ENCODE results near the gene TRMT10A.

Gene TRMT10A, protein sequence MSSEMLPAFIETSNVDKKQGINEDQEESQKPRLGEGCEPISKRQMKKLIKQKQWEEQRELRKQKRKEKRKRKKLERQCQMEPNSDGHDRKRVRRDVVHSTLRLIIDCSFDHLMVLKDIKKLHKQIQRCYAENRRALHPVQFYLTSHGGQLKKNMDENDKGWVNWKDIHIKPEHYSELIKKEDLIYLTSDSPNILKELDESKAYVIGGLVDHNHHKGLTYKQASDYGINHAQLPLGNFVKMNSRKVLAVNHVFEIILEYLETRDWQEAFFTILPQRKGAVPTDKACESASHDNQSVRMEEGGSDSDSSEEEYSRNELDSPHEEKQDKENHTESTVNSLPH

GRCh38 chr4:99563310-99564186, at the start of gene TRMT10A:
TRMT10A (minus strand) TSS chr4:99564039; CDS start chr4:99559338, 4,701 bp downstream.
- peak; percentile 95 to 96 for DNase-seq

DNA sequence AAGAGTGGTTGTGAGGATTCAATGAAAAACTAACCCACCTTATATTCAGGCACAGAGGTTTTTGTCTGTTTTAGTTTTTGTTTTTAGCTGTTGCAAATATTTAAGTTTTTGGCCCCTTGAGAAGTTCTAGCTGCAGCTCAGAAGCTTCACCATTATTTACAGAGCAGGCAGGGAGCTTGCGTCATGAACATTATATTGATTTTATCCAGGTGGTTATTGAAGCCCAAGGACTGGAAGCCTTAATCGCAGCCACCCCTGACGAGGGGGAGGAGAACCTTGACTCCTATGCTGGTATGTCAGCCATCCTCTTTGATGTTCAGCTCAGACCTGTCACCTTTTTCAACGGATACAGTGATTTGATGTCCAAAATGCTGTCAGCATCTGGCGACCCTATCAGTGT, 48.9 kb upstream of the TRMT10A start:
- no peak for DNase-seq

DNA sequence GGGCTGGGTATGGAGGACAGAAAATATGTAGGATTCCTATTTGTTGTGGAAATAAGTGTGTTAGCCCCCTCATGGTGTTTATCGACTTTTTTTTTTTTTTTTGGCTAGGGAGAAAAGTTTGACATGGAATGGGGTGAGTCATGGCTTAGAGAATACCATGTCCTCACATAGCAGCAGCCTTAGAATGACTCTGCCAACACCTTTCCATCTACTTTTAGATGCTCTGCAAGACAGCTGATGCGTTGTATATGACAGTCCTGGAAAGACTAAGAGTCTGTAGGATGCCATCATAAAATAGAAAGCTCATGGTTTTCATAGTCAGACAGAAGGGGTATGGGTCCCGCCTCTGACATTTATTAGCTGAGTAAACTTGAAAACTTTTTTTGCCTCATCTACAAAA, 48.4 kb upstream of the TRMT10A start:
- DNase-seq: no peak

GRCh38 chr4:99610605-99611175, 46.9 kb upstream of the TRMT10A start:
- no peak for DNase-seq

GRCh38 chr4:99608417-99608816, 44.6 kb upstream of the TRMT10A start:
- DNase-seq: no peak

DNA sequence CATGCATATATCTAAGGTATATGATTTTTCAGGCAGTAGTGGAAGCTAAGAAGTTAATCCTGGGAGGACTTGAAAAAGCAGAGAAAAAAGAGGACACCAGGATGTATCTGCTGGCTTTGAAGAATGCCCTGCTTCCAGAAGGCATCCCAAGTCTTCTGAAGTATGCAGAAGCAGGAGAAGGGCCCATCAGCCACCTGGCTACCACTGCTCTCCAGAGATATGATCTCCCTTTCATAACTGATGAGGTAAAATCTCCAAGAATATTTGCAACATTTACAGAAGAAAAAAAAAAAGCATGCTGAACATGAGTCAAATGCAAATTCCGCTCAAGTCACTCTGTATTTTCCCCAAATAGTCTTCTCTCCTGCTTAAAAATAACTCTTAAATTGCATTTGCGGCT, 42.9 kb upstream of the TRMT10A start:
- DNase-seq: no peak

GRCh38 chr4:99594818-99595217, 31.0 kb upstream of the TRMT10A start:
- DNase-seq: no peak

DNA sequence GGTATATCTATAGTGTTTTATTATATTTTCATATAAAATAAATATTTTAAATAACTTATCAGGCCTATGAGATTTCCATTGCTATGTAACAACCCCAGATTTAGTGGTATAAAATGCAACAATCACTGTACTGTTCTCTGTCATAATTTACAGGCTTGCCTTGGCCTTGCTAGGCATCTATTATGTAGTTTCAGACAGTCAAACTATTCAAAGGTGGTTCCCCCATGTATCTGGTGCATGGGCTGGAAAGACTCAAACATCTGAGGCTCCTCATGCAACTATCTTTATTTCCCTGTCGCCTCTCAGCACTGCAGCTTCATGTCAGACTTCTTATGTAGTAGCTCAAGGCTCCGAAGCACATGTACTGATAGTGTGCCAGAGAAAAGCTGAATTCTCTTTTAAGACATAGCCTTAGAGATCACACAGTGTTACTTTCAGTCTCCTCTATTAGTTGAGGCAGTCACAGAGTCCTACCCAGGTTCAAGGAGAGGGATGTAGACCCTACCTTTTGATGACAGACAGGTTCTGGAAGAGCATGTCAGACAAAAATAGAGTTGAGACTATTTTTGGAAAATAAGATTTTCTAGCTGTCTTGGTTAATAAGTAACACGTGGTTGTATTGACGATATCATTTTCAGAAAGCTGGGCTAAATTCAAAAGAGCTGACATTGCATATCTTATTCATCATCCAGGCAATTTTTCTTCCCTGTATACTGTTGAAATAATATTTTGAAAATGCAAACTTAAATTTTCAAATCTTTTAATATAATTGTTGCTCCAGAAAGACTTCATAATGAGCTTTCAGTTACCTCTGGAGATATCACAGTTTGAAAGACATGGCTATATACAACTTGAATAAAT, 30.2 kb upstream of the TRMT10A start:
- no peak for DNase-seq

DNA sequence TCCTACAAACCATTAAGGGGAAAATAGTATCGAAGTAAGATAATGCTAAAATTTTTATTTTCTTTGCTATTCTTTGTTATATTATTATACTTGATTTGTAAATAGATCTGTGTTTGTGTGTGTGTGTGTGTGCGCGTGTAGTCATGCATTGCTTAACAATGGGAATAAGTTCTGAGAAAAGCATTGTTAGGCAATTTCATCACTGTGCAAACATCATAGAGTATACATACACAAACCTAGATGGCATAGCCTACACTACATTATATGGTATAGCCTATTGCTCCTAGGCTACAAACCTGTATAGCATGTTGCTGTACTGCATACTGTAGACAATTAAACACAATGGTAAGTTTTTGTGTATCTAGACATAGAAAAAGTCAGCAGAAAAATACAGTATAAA, 27.9 kb upstream of the TRMT10A start:
- no peak for DNase-seq

DNA sequence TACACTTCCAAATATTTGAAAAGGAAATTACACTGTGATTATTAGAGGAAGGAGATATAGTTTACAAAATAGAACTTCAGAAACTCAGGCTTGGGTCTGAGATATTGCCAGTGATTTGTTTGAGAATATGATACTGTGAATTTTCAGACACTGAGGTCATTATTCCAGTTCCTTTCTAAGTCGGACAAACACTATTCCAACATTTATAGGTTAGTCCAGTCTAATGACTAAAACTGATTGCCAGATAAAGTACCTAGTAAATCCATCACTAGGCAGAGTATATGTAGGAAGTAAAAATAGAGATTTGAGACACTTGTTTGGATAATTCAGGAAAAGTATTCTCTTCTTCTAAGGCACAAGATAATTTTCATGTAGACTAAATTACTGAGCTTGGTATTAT, 24.0 kb upstream of the TRMT10A start:
- no peak for DNase-seq

GRCh38 chr4:99587309-99587708, 23.5 kb upstream of the TRMT10A start:
- DNase-seq: no peak

DNA sequence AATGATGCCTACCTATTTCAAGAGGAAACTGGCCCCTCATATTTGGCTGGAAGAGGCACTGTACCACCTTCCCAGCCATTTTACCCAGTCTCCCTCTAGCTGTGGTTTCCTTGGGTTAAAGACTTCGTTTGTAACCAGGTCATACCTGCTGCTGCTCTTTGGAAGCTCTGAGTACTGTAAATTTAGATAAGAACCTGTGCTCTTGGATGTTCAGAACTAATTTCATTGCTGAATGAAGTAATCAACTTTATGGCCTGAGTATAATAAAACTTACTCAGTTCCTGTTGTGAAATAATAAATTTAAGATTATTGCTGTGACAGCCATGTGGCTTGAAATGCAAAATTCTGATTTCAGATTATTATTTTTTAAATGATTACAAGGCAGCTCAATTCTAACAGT, 23.0 kb upstream of the TRMT10A start:
- no peak for DNase-seq

DNA sequence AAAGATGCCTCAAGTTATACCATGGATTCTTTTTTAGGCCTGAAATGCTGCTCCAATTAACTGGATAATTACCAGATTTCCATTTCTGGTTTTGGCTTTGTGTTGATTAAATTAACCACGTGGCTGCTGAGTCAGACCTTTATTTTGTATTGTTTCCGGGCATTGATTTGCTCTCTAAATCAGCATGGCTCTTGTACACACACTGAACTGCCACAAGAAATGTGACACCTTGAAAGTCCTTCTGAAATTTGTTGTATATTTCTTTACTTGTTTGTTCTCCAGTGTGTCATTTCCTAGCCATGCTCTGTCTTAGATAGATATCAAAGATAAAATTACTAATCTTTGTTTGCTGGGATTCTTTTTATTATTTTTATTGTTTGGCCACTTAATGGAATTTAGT, 22.5 kb upstream of the TRMT10A start:
- no peak for DNase-seq

DNA sequence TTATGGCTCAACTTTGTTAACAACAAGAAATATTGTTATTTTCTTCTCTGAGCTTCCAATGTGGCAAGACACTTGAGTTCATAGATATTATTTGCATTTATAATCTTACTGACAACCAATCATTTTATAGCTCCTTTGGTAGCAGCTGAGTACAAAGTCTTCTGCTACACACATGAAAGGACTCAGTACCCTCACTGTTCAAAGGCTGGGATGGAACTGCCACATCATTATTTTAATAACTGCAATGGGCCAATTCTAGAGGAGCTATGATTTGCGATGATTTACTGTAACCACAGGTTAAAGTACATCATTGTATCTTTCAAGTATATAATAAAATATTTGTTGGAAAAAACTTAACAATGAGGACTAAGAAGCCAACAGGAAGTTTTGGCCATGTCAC, 21.7 kb upstream of the TRMT10A start:
- no peak for DNase-seq

DNA sequence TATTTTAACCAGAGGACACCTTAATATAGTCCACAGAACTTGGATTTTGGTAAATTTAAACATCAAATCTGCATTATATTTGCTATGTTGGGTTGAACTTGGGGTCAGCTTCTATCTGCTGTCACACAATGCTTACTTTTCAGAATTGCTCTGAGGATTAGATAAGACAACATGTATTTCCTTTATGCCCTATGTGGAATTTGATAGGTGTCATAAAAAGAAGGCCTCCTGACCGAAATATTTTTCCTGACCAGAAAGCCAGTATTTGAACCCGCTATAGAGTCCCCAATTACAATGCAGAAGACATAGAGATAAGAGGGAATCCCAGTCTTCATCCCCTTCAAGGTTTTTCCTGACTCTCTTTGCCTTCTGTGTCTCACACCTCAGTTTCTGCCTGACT, 14.9 kb upstream of the TRMT10A start:
- no peak for DNase-seq

DNA sequence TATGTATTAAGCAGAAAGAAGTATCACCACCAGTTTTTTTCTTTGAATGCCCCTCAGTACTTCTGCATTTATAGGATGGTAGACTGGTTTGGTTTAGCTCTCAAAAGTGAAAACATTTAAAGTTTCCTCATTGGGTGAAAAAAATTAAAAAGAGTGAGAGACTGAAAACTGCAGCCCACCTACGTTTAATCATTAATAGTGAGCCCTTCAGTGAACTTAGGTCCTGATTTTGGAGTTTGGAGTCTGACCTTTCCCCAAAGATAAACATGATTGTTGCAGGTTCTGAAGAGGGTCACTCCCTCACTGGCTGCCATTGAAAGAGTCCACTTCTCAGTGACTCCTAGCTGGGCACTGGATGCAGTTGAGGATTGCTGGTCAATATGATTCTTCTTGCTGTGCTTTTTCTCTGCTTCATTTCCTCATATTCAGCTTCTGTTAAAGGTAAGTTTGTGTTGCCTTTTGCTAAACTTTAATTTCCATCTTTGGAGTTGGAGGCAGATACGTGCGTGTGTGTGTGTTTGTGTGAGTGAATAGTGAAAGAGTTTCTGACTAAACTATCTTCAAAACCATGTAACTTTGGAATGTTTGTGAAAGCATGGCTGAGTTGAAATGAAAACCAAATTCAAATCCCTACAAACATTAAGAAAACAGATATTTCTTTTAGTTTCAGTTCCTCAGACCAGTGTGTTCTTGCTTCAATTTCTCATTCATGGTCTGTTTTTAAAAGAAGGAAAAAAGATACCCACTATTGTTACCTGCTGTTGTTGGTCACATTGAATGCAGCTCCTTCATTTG, 10.9 kb upstream of the TRMT10A start, which contains the start of gene MTTP:
MTTP (plus strand) TSS at position 295 of the 795 bp plus-strand sequence; CDS start at position 381, 86 bp downstream.
- DNase-seq: no peak

DNA sequence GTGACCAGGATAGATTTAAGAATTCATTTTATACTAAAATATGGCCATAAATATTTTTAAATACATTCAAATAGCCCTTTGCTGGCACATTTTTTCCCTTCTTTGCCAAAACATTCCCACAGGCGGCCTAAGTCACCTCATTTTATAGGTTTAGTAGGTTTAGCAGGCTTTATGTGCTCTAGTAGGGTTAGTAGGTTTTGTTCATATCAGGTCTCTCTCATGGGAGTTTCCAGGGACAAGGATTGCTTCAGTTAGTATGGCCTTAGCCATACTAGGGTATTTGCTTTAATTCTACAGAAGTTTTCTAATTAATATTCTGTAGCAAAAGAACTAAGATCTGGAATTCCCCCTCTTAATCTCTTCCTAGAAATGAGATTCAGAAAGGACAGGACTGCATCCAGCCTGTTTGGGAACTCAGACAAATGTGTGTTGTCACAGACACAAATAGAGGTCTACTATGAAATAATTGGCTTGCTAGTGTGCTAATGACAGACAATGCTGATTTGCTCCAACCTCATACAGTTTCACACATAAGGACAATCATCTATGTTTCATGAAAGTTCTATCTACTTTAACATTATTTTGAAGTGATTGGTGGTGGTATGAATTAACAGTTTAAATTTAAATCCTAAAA, 10.0 kb upstream of the TRMT10A start:
- DNase-seq: no peak

DNA sequence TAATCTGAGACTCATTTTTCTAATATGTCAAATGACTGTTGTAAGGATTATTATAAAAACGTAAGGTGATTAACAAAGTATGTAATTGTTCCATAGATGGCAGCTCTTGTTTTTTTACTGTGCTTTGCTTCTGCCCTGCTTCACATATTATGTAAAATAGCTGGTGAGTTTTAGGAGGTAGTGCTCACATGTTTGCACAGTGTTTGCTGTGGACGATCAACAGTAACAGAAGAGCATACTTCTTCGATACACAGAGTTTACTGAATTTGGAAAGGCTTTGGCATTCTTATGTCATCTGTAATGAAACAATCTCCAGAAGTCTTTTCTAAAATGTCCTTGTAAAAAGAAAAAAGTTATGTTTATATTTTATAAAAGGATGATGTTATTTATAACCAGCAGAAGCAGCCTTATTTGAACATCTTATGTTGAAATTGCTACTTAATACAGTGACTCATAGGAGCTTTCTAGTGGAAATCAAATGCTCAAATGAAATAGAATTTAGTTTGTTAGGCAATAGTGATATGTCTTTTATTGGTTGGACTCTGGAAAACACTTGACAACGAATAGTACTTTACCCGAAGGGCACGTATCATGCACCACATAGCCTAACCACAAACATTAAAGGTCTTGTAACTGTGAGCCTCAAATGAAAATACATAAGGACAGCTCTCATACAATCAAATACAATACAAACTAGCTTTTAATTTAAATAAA, 8.8 kb upstream of the TRMT10A start:
- DNase-seq: no peak

DNA sequence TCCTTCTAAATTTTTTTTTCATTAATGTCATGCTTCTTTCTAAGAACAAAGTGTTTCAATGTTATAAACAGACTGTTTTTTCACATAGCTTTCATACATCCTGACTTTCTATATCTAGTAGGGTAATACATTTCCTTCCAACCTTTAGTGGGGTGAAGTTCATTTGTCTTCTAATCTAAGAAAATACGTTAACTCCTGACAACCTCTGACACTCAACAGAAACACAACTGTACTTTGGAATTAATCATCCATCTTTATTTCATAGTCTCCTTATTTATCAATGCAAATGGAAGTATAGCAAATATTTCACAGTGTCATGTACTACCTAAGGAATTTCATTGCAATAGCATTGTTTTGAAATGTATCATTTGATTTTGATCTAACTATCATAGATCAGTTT, 8.0 kb upstream of the TRMT10A start:
- no peak for DNase-seq

GRCh38 chr4:99564921-99565320, 1.1 kb upstream of the TRMT10A start:
- no peak for DNase-seq

- DNase-seq: no peak
Observed at GRCh38 chr4:99552872-99553271, 11.0 kb downstream of the TRMT10A start.
